ENCODE data around the gene CLEC4F. TPM values are rescaled to one million over a fixed set of nuclear protein-coding genes. Genes with fewer than 3 reads are reported as not detected.

CLEC4F gene
- total and polyA plus RNA-seq, 9 donors, result 0.11 to 1.4 (median 0.42) TPM; not detected in 1

DNA sequence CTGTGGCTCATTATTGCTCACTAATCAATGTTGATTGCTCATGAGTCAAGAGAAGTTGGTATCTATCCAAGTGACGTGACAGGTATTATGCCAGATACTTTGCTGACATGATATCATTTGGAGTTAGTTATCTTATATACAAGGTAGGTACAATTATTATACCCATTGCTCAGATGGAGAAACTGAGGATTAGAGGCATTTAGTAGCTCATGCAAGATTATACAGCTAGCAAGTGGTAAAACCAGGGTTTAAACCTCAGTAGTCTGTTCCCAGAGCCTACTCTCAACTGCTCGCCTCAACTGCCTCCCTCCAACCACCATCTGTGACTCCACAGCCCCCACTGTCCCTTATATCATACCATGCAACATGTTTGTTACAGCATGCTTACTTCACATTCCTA is 36.1 kb downstream of the CLEC4F start:
- intact Hi-C loops (cut with DNase I), result no loop called here
- Histone ChIP-seq H3K27me3 (no peaks in the 10 kb centered on the region), H3K27ac (no peak overlapping the region), H3K9me3 (no peaks in the 10 kb centered on the region), H3K36me3 (no peaks in the 10 kb centered on the region), H3K4me1 (ENCODE audit: insufficient read depth) (no peaks in the 10 kb centered on the region), H3K4me3 (no peak overlapping the region)
- no peak for DNase-seq
- 88 to 93% (median 89%) methylated on average over 2 of the region's 2 CpGs for WGBS, 3 donors
- TF ChIP-seq EP300 (IDR thresholded peaks at IDR 0.05) (no peak), CTCF (IDR thresholded peaks at IDR 0.05) (no peak), POLR2A (IDR thresholded peaks at IDR 0.05) (no peak)

DNA sequence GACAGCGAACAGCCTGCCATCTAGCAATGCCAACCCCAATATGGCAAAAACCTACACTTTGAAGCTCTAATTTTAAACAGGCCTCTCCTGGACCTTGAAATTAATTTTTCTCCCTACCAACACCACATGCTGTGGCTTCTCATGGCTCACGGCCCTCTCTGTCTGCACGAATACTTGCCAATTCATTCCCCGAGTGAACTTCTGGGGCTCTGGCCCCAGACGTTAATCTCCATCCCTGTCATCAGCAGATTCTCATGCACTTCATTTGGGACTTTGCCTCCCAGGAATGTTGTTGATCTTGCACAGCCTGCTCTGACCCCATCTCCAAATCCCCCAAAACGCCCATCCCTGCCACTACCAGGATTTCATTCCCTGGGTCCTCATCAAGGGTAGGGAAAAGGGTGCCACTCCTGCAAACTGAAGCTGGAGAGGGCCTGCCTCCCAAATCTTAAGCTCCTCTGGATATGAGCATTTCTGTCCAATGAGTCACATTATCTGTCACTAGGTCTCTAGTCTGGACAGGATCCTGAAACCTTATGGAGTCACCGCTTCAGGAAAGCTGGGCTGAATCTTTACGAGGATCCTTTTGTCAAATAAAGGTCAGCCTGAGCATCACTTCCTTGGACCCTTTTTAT is 40.4 kb downstream of the CLEC4F start:
- Histone ChIP-seq H3K27ac (no peak overlapping the region), H3K9me3 (no peaks in the 10 kb centered on the region), H3K4me1 (ENCODE audit: insufficient read depth) (no peaks in the 10 kb centered on the region), H3K27me3 (no peaks in the 10 kb centered on the region), H3K36me3 (no peaks in the 10 kb centered on the region), H3K4me3 (no peak overlapping the region)
- DNase-seq, result no peak
- TF ChIP-seq EP300 (IDR thresholded peaks at IDR 0.05) (no peak), POLR2A (IDR thresholded peaks at IDR 0.05) (no peak)
- 65 to 70% (median 66%) methylated on average over 8 of the region's 8 CpGs for WGBS, 3 donors
- intact Hi-C loops (cut with DNase I), result no loop called here

GRCh38 chr2:70779491-70779890 is 40.9 kb downstream of the CLEC4F start:
- Histone ChIP-seq H3K4me3 (no peak overlapping the region), H3K9me3 (no peaks in the 10 kb centered on the region), H3K36me3 (no peaks in the 10 kb centered on the region), H3K27me3 (no peaks in the 10 kb centered on the region), H3K27ac (no peak overlapping the region), H3K4me1 (ENCODE audit: insufficient read depth) (no peaks in the 10 kb centered on the region)
- DNase-seq, result no peak
- no peak for TF ChIP-seq POLR2A (IDR thresholded peaks at IDR 0.05)
- TF ChIP-seq EP300 (IDR thresholded peaks at IDR 0.05), result no peak
- TF ChIP-seq CTCF (IDR thresholded peaks at IDR 0.05), result no peak
- 66 to 76% (median 71%) methylated on average over 3 of the region's 3 CpGs for WGBS, 3 donors
- intact Hi-C loops (cut with DNase I), result no loop called here

DNA sequence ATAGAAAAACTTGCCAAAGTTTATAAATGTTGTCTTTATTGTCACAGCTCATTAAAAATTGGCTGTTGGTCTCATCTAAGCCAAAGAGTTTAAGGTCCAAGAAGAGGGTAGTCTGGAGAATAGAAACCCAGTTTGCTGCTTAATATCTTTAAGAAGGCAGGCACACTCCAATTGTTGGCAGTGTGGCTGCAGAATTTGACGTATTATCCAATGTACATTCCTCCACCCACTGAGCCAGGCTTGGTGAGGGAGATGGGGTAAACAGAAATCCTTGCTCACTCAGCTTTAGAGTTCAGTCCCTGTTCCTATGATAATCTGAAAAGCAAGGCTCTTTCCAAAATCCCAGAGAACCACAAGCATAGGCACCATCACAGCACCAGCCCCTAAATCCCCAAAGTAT is 41.7 kb downstream of the CLEC4F start:
- H3K36me3 ChIP-seq, result no peaks in the 10 kb centered on the region
- H3K9me3 ChIP-seq, result no peaks in the 10 kb centered on the region
- H3K27me3 ChIP-seq, result no peaks in the 10 kb centered on the region
- no peaks in the 10 kb centered on the region for H3K4me1 ChIP-seq (ENCODE audit: insufficient read depth)
- WGBS, 3 donors, result 16 to 44% (median 40%) methylated on average over 1 of the region's 1 CpG
- no peak for TF ChIP-seq POLR2A (IDR thresholded peaks at IDR 0.05)
- no peak for TF ChIP-seq CTCF (IDR thresholded peaks at IDR 0.05)
- TF ChIP-seq EP300 (IDR thresholded peaks at IDR 0.05), result no peak
- intact Hi-C loops (cut with DNase I), result no loop called here
- no peak overlapping the region for H3K4me3 ChIP-seq
- H3K27ac ChIP-seq, result no peak overlapping the region
- DNase-seq, result no peak

GRCh38 chr2:70777450-70777849 is 42.9 kb downstream of the CLEC4F start:
- DNase-seq, result no peak
- intact Hi-C loops (cut with DNase I), result no loop called here
- Histone ChIP-seq H3K4me1 (ENCODE audit: insufficient read depth) (no peaks in the 10 kb centered on the region), H3K27ac (no peak overlapping the region), H3K9me3 (no peaks in the 10 kb centered on the region), H3K36me3 (no peaks in the 10 kb centered on the region), H3K4me3 (no peak overlapping the region), H3K27me3 (no peaks in the 10 kb centered on the region)
- TF ChIP-seq EP300 (IDR thresholded peaks at IDR 0.05) (no peak), CTCF (IDR thresholded peaks at IDR 0.05) (no peak), POLR2A (IDR thresholded peaks at IDR 0.05) (no peak)
- WGBS, 3 donors, result 69 to 80% (median 71%) methylated on average over 2 of the region's 2 CpGs

Data from ovary (tissue), 9 donors.